Measurements from ENCODE around the gene P3H4. TPM values are rescaled to one million over a fixed set of nuclear protein-coding genes. Genes with fewer than 3 reads are reported as not detected.

The P3H4 gene
- polyA plus RNA-seq, 1 donor (not counting 4 experiments of a cell fraction or from before 2014, with no cell fraction given) = 4.2 TPM

GRCh38 chr17:41766135-41766534, 45.6 kb downstream of the P3H4 start:
- Histone ChIP-seq H3K9ac (ENCODE audit: control insufficient read depth, extremely low read depth, insufficient read depth, low read length) (no peak overlapping the region), H3K27me3 (ENCODE audit: control insufficient read depth, extremely low read depth, insufficient read depth, low read length) (no peaks in the 10 kb centered on the region), H3K4me1 (ENCODE audit: control insufficient read depth, extremely low read depth, insufficient read depth, low read length) (no peaks in the 10 kb centered on the region), H3K9me3 (ENCODE audit: control insufficient read depth, low read depth, low read length) (no peaks in the 10 kb centered on the region), H3K27ac (ENCODE audit: control insufficient read depth, insufficient read depth, low read length) (no peak overlapping the region), H3K79me2 (ENCODE audit: control insufficient read depth, insufficient read depth, low read length) (peaks cover 54% of the 10 kb centered on the region), H4K20me1 (ENCODE audit: control insufficient read depth, extremely low read depth, insufficient read depth, low read length) (peaks cover 13% of the 10 kb centered on the region), H3K9me1 (ENCODE audit: control insufficient read depth, extremely low read depth, insufficient read depth, low read length) (no peaks in the 10 kb centered on the region), H3K4me2 (ENCODE audit: control insufficient read depth, extremely low read depth, insufficient read depth, low read depth, low read length) (no peak overlapping the region), H2AFZ (ENCODE audit: control insufficient read depth, low read length) (no peak overlapping the region), H3K36me3 (ENCODE audit: control insufficient read depth in 2 of 2, extremely low read depth in 1 of 2, insufficient read depth in 2 of 2, low read length in 2 of 2) (peaks cover 60 to 63% of the 10 kb centered on the region in 2 experiments), H3K4me3 (ENCODE audit: control insufficient read depth in 2 of 3, extremely low read depth in 1 of 3, insufficient read depth in 2 of 3, low read depth in 1 of 3, low read length in 3 of 3) (no peak overlapping the region)
- TF ChIP-seq EZH2 (IDR thresholded peaks at IDR 0.05; ENCODE audit: low read length) = no peak
- no peak for TF ChIP-seq CTCF (optimal IDR thresholded peaks at IDR 0.05 in 1 of 3, IDR thresholded peaks at IDR 0.05 in 1 of 3, conservative IDR thresholded peaks at IDR 0.05 in 1 of 3; ENCODE audit: extremely low read depth in 1 of 3, insufficient read depth in 2 of 3, low read length in 3 of 3)
- no peak for DNase-seq (ENCODE audit: low read depth, low spot score)
- dilution Hi-C loops (cut with MboI; ENCODE audit: extremely low pct_ligation_motif_present, low sequenced_read_pairs) = no loop called here
- FAIRE-seq = no peak

GRCh38 chr17:41763327-41763726, 48.4 kb downstream of the P3H4 start:
- no peaks in the 10 kb centered on the region for H3K27me3 ChIP-seq (ENCODE audit: control insufficient read depth, extremely low read depth, insufficient read depth, low read length)
- dilution Hi-C loops (cut with MboI; ENCODE audit: extremely low pct_ligation_motif_present, low sequenced_read_pairs) = no loop called here
- DNase-seq (ENCODE audit: low read depth, low spot score) = no peak
- no peak for TF ChIP-seq CTCF (optimal IDR thresholded peaks at IDR 0.05 in 1 of 3, IDR thresholded peaks at IDR 0.05 in 1 of 3, conservative IDR thresholded peaks at IDR 0.05 in 1 of 3; ENCODE audit: extremely low read depth in 1 of 3, insufficient read depth in 2 of 3, low read length in 3 of 3)
- no peak for TF ChIP-seq EZH2 (IDR thresholded peaks at IDR 0.05; ENCODE audit: low read length)
- peaks cover 14% of the 10 kb centered on the region for H4K20me1 ChIP-seq (ENCODE audit: control insufficient read depth, extremely low read depth, insufficient read depth, low read length)
- FAIRE-seq = no peak
- H3K9ac ChIP-seq (ENCODE audit: control insufficient read depth, extremely low read depth, insufficient read depth, low read length) = no peak overlapping the region
- peaks cover 43% of the 10 kb centered on the region for H3K79me2 ChIP-seq (ENCODE audit: control insufficient read depth, insufficient read depth, low read length)
- no peak overlapping the region for H2AFZ ChIP-seq (ENCODE audit: control insufficient read depth, low read length)
- H3K27ac ChIP-seq (ENCODE audit: control insufficient read depth, insufficient read depth, low read length) = no peak overlapping the region
- no peaks in the 10 kb centered on the region for H3K9me3 ChIP-seq (ENCODE audit: control insufficient read depth, low read depth, low read length)
- H3K4me1 ChIP-seq (ENCODE audit: control insufficient read depth, extremely low read depth, insufficient read depth, low read length) = no peaks in the 10 kb centered on the region
- H3K4me3 ChIP-seq (ENCODE audit: control insufficient read depth in 2 of 3, extremely low read depth in 1 of 3, insufficient read depth in 2 of 3, low read depth in 1 of 3, low read length in 3 of 3) = no peak overlapping the region
- H3K4me2 ChIP-seq (ENCODE audit: control insufficient read depth, extremely low read depth, insufficient read depth, low read depth, low read length) = no peak overlapping the region
- H3K36me3 ChIP-seq (ENCODE audit: control insufficient read depth in 2 of 2, extremely low read depth in 1 of 2, insufficient read depth in 2 of 2, low read length in 2 of 2) = peaks cover 54 to 64% of the 10 kb centered on the region in 2 experiments
- no peaks in the 10 kb centered on the region for H3K9me1 ChIP-seq (ENCODE audit: control insufficient read depth, extremely low read depth, insufficient read depth, low read length)
